Activated CD8-positive, alpha-beta memory T cell treated with anti-CD3 and anti-CD28 coated beads, Interleukin-2, amount 50 U/mL, for 1 hour (primary cell): Measurements from ENCODE around the gene TGFBI.

ENCODE experiments used
- DNase-seq: peaks from one replicate; pipeline ENCODE4 v3.0.0-alpha.2; 2020; ENCODE audit errors: extremely low read depth

The TGFBI gene

GRCh38 chr5:136028782-136029742 lies at the start of gene TGFBI:
Gene TGFBI, plus strand, starts transcription at chr5:136028988. Its CDS starts 68 bp downstream, at chr5:136029056.
- DNase-seq = no peak

- DNase-seq = no peak
Measured at GRCh38 chr5:135978993-135979392, 49.8 kb upstream of the TGFBI start.

GRCh38 chr5:135979510-135979909 lies 49.3 kb upstream of the TGFBI start:
- DNase-seq = no peak

DNA sequence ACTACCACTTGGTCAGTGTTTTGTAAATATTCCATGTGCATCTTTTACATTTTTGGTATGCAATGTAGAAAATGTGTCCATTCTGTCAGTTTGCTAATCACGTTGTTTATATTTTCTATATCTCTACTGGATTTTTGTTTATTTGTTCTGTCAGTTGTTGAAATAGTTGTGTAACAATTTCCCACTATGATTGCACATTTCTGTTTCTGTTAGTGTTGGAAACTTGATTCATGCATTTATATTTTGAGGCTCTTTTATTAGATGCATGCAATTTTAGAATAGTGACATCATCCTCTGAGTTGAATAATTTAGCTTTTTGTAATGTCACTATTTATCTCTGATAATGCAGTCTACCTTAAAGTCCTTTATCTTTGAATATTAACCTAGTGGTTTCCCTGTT lies 48.2 kb upstream of the TGFBI start:
- DNase-seq = no peak

- DNase-seq = no peak
Measured at GRCh38 chr5:135985951-135986350, 42.8 kb upstream of the TGFBI start.

DNA sequence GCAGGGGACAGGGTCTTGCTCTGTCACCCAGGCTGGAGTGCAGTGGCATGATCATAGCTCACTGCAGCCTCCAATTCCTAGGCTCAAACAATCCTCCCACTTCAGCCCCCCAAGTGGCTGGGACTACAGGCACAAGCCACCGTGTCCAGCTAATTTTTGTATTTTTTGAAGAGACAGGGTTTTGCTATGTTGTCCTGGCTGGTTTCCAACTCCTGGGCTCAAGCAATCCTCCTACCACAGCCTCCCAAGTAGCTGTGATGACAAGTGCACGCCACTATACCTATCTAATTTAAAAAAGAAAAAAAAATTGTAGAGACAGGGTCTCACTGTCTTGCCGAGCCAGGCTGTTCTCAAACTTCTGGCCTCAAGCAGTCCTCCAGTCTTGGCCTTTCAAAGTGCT lies 42.4 kb upstream of the TGFBI start:
- no peak for DNase-seq

DNA sequence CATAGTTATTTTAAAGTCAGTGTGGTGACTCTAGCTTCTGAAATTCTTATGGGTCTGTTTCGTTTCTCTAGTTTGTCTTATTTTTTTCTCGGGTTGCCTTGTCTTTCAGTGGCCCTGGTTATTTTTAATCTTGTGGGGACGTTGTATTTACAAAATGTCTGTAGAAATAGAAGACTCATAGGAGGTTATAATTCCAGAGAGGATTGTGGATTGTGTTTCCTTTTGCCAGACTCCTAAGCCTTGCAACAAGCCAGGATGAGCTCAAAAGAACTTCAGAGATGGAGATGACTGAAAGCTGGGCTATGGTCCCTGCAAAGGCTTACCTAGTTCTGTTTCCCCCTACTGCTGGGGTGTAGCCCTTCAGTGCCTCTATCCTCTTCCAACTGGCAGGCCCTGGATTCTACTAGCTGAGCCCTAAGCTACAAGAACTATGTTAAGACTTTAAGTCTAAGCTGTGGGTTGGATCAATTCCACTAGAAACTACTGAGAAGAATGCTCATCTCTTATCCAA lies 41.8 kb upstream of the TGFBI start:
- DNase-seq = no peak

DNA sequence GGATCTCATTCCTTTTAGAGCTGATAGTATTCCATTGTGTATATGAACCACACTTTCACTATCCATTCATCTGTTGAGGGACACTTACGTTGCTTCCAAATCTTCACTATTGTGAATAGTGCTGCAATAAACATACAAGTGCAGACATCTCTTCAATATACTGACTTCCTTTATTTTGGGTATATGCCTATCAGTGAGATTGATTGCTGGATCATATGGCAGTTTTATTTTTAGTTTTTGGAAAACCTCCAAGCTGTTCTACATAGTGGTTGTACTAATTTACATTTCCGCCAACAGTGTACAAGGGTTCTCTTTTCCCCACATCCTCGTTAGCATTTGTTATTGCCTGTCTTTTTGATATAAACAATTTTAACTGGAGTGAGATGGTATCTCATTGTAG lies 40.2 kb upstream of the TGFBI start:
- no peak for DNase-seq

GRCh38 chr5:135989686-135990085 lies 39.1 kb upstream of the TGFBI start:
- DNase-seq = no peak

GRCh38 chr5:135990528-135991255 lies 38.1 kb upstream of the TGFBI start:
- no peak for DNase-seq

- DNase-seq = no peak
Measured at GRCh38 chr5:135991429-135991828, 37.4 kb upstream of the TGFBI start.

DNA sequence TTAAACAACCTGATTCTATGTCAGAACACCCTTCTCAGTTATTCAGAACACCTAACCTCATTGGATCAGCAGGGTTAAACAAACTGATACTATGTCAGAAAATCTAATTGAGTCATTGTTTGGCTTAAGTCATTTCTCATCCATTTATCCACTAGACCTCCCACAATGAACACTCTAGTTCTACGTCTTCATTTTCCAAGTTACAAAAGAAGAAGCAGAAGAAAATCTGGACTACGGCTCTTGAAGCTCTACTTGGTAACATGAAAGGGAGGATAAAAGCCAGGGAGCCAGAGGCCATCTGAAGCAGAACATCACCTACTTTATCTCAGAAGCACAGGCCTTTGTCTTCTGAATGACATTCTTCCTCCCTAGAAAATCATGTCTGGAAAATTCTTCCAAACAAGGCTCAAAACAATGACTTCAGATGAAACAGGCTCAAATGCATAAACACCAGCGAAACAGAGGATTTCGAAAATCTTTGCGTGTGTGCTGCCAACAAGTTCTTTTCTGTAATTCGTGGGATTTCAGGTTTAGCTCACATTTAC lies 35.4 kb upstream of the TGFBI start:
- no peak for DNase-seq

- DNase-seq = no peak
Measured at GRCh38 chr5:135993880-135994636, 34.7 kb upstream of the TGFBI start.

- DNase-seq = no peak
Measured at GRCh38 chr5:135995976-135996375, 32.8 kb upstream of the TGFBI start.

DNA sequence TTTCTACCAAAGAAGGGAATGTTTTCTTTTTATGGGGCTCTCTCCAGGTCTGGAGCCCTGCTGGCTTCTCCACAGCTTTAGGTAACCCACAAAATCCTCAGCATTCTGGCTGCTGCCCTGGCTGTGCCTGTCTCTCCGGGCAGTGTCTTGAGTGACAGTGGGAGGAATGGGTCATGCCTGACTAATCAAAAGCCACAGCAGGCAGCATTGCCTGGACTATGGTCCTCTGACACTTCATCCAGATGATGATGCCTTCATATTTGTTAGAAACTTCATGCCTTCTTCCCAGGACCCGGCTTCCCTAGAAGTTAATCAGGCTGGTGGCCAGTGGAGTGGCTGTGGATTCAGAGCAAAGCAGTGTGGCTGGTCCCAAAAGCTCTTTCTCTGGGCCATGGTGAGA lies 32.2 kb upstream of the TGFBI start:
- no peak for DNase-seq

DNA sequence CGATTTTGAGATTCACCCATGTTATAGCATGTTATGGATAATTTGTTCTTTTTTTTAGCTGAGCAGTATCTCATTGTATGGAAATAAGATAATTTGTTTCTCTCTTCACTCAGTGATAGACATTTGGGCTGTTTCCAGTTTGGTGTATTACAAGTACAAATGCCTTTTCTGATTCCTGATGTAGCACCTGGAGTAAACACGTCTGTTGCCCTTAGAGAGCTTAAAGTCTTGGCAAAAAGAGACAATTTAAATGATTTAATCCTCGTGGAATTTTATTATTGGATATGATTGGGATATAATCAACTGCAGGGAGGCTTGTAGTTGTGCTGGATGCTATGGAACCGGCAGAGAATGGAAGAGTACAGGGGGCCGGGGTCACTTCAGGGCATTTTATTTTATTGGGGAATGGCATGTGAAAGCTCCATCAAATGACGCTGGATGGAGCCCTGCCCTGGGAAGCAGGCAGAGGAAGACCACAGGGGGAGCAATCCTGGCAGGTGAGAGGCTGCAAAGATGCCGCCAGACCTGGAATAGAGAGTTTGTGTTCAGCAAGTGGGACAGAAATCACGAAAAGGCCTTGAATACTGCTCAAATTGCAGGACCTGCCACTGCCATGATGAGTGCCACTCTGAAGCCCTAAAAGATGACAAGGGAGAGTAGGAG lies 31.0 kb upstream of the TGFBI start:
- DNase-seq = no peak

DNA sequence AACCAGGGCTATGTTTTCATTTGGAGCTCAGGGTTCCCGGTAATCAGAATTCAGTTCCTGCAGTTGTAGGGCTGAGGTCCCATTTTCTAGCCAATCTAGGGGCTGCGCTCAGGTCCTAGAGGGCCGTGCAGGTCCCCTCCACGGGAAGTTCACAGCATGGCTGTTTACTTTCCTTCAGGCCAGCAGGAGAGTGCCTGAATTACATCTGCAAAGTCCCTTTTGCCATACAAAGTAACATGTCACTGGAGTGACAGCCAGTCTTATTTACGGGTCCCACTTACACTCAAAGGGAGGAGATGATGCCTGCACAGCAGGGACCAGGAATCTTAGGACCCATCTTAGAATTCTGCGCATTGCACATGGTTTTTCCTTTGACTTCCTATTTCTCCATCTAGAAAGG lies 29.9 kb upstream of the TGFBI start:
- no peak for DNase-seq

GRCh38 chr5:135999406-136000139 lies 29.2 kb upstream of the TGFBI start:
- DNase-seq = no peak

DNA sequence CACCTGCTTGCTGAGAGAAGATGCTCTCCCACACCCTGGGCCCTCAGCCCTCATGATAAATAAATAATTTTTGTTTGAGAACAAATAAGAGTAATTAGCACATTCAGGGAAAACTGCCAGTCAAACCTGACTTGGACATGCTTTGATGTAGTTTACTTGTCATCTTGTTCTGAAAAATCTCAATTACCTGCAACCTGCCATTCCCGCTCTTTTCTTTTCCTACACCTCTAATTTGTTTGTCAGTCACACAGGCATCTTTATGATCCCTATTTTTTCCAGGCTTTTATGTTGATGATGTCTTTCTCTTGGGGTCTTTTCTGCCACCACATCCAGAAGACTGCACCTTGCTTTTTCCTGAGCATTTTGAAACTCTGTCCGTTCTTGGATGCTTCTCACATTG lies 28.6 kb upstream of the TGFBI start:
- no peak for DNase-seq

GRCh38 chr5:136000932-136001331 lies 27.9 kb upstream of the TGFBI start:
- no peak for DNase-seq
